Measurements from ENCODE around the gene EXOC3L4. TPM values are rescaled to one million over a fixed set of nuclear protein-coding genes. Genes with fewer than 3 reads are reported as not detected.

Gene EXOC3L4
- total RNA-seq, 1 experiment from 2014 or later = not detected

DNA sequence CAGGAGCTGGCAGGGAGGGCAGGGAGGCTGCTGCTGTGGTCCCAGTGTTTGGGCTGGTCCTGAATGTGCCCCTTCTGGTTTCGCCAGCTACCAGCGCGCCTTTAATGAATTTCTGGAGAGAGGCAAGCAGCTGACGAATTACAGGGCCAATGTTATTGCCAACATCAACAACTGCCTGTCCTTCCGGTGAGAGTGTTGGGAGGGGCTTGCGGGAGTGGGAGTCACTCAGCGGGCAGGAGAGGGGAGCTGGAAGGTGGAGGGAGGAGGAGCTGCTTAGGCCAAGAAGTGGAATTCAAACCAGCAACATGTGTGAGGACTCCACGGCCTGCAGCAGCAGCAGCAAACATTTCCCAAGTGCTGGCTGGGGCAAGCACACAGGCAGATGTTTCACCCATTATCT lies 36.4 kb downstream of the EXOC3L4 start:
- intact Hi-C loops (cut with micrococcal nuclease) = no loop called here
- ChIA-PET RAD21 (ENCODE audit: low non-redundant PET in 1 of 2, low total read pairs in 2 of 2, uncharacterized antibody in 2 of 2, unreplicated experiment in 2 of 2) (interaction anchor here (1.0 to 1.3 kb wide), 2 partner anchors 25 to 26 kb away, joined by 3 read pairs; no protein-coding TSS in a partner anchor), POLR2A (no interaction called here), CTCF (interaction anchor here (1.8 to 3.1 kb wide), 2 partner anchors 10 to 26 kb away, joined by 7 to 9 read pairs; no protein-coding TSS in a partner anchor)
- H3K9me3 ChIP-seq (ENCODE audit: control insufficient read depth in 1 of 2, insufficient read depth in 1 of 2, low read depth in 1 of 2, low read length in 2 of 2) = no peaks in the 10 kb centered on the region
- no peaks in the 10 kb centered on the region for H3K9me2 ChIP-seq (ENCODE audit: insufficient read depth)
- no peak overlapping the region for H3K9ac ChIP-seq (ENCODE audit: low read length)
- no peak for TF ChIP-seq YY1 (IDR thresholded peaks at IDR 0.05; ENCODE audit: extremely low read depth, insufficient replicate concordance, low read depth, low read length)
- no peak for TF ChIP-seq POLR2A (IDR thresholded peaks at IDR 0.05; ENCODE audit: borderline replicate concordance, extremely low read depth, insufficient read depth, insufficient read length)
- TF ChIP-seq ZFX (IDR thresholded peaks at IDR 0.05) = no peak
- no TSS peak for BruUV-seq (replicated peaks)
- H3K4me2 ChIP-seq (ENCODE audit: low read length) = no peak overlapping the region
- H3K27ac ChIP-seq (ENCODE audit: low read depth, low read length) = no peak overlapping the region
- no peak for DNase-seq (ENCODE audit: low read depth, low spot score)
- no peaks in the 10 kb centered on the region for H4K20me1 ChIP-seq (ENCODE audit: insufficient read depth)
- no peak overlapping the region for H2AFZ ChIP-seq (ENCODE audit: low read depth, low read length, poor library complexity, severe bottlenecking)
- H3K79me2 ChIP-seq (ENCODE audit: insufficient read depth, low read length) = no peaks in the 10 kb centered on the region
- H3K4me3 ChIP-seq (replicated peaks in 1 of 2; ENCODE audit: low read depth in 1 of 2, low read length in 2 of 2) = no peak overlapping the region
- peaks cover 19 to 29% of the 10 kb centered on the region in 2 experiments for H3K4me1 ChIP-seq (ENCODE audit: control insufficient read depth in 1 of 2, insufficient read depth in 2 of 2, low read length in 2 of 2)
- H3K36me3 ChIP-seq (ENCODE audit: control insufficient read depth in 1 of 2, insufficient read depth in 2 of 2, low read length in 2 of 2) = peaks cover 8 to 18% of the 10 kb centered on the region in 2 experiments; a peak in 1 of 4 replicates
- no peaks in the 10 kb centered on the region for H3K27me3 ChIP-seq (ENCODE audit: insufficient read depth, low read length)
- no peak for ATAC-seq

- peaks cover 8 to 18% of the 10 kb centered on the region in 2 experiments; a peak in 1 of 4 replicates for H3K36me3 ChIP-seq (ENCODE audit: control insufficient read depth in 1 of 2, insufficient read depth in 2 of 2, low read length in 2 of 2)
Observed at GRCh38 chr14:103131580-103131979, 37.1 kb downstream of the EXOC3L4 start.

More at GRCh38 chr14:103131580-103131979, 37.1 kb downstream of the EXOC3L4 start:
- no TSS peak for BruUV-seq (replicated peaks)
- POLR2A ChIA-PET = no interaction called here
- no peaks in the 10 kb centered on the region for H3K79me2 ChIP-seq (ENCODE audit: insufficient read depth, low read length)
- no peak overlapping the region for H3K4me2 ChIP-seq (ENCODE audit: low read length)
- H3K9me3 ChIP-seq (ENCODE audit: control insufficient read depth in 1 of 2, insufficient read depth in 1 of 2, low read depth in 1 of 2, low read length in 2 of 2) = no peaks in the 10 kb centered on the region
- no peak for DNase-seq (ENCODE audit: low read depth, low spot score)
- H3K4me3 ChIP-seq (replicated peaks in 1 of 2; ENCODE audit: low read depth in 1 of 2, low read length in 2 of 2) = no peak overlapping the region
- ATAC-seq = no peak
- peaks cover 25 to 35% of the 10 kb centered on the region in 2 experiments for H3K4me1 ChIP-seq (ENCODE audit: control insufficient read depth in 1 of 2, insufficient read depth in 2 of 2, low read length in 2 of 2)
- RAD21 ChIA-PET (ENCODE audit: low non-redundant PET in 1 of 2, low total read pairs in 2 of 2, uncharacterized antibody in 2 of 2, unreplicated experiment in 2 of 2) = interaction anchor here in 1 of 2 experiments (1.0 kb wide), 1 partner anchor 26 kb away, joined by 3 read pairs; no protein-coding TSS in a partner anchor
- H3K27ac ChIP-seq (ENCODE audit: low read depth, low read length) = no peak overlapping the region
- H4K20me1 ChIP-seq (ENCODE audit: insufficient read depth) = no peaks in the 10 kb centered on the region
- H3K9ac ChIP-seq (ENCODE audit: low read length) = no peak overlapping the region
- intact Hi-C loops (cut with micrococcal nuclease) = no loop called here
- CTCF ChIA-PET = interaction anchor here (3.1 kb wide), 1 partner anchor 9 kb away, joined by 9 read pairs; no protein-coding TSS in a partner anchor
- TF ChIP-seq, protein P1, sequence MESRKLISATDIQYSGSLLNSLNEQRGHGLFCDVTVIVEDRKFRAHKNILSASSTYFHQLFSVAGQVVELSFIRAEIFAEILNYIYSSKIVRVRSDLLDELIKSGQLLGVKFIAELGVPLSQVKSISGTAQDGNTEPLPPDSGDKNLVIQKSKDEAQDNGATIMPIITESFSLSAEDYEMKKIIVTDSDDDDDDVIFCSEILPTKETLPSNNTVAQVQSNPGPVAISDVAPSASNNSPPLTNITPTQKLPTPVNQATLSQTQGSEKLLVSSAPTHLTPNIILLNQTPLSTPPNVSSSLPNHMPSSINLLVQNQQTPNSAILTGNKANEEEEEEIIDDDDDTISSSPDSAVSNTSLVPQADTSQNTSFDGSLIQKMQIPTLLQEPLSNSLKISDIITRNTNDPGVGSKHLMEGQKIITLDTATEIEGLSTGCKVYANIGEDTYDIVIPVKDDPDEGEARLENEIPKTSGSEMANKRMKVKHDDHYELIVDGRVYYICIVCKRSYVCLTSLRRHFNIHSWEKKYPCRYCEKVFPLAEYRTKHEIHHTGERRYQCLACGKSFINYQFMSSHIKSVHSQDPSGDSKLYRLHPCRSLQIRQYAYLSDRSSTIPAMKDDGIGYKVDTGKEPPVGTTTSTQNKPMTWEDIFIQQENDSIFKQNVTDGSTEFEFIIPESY (IDR thresholded peaks at IDR 0.05; ENCODE audit: extremely low read depth, insufficient replicate concordance, low read length) = no peak
- TF ChIP-seq RAD21 (IDR thresholded peaks at IDR 0.05; ENCODE audit: low read depth) (no peak), YY1 (IDR thresholded peaks at IDR 0.05; ENCODE audit: extremely low read depth, insufficient replicate concordance, low read depth, low read length) (no peak), JUND (IDR thresholded peaks at IDR 0.05) (no peak), EZH2phosphoT487 (IDR thresholded peaks at IDR 0.05; ENCODE audit: borderline replicate concordance) (no peak), TCF7L2 (IDR thresholded peaks at IDR 0.05; ENCODE audit: borderline replicate concordance, extremely low read depth, insufficient read depth, insufficient read length) (no peak), CTCF (IDR thresholded peaks at IDR 0.05 in 2 of 3, conservative IDR thresholded peaks at IDR 0.05 in 1 of 3; ENCODE audit: borderline replicate concordance in 1 of 3, insufficient read depth in 1 of 3, low read depth in 2 of 3, low read length in 2 of 3) (no peak), SRF (IDR thresholded peaks at IDR 0.05; ENCODE audit: low read depth) (no peak)
- TF ChIP-seq, protein P2, sequence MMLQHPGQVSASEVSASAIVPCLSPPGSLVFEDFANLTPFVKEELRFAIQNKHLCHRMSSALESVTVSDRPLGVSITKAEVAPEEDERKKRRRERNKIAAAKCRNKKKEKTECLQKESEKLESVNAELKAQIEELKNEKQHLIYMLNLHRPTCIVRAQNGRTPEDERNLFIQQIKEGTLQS (IDR thresholded peaks at IDR 0.05) = no peak
- H3K9me2 ChIP-seq (ENCODE audit: insufficient read depth) = no peaks in the 10 kb centered on the region
- H2AFZ ChIP-seq (ENCODE audit: low read depth, low read length, poor library complexity, severe bottlenecking) = no peak overlapping the region
- no peaks in the 10 kb centered on the region for H3K27me3 ChIP-seq (ENCODE audit: insufficient read depth, low read length)

Data from HCT116 (cell line).